ENCODE measurements around the gene CNTLN.

The CNTLN gene

DNA sequence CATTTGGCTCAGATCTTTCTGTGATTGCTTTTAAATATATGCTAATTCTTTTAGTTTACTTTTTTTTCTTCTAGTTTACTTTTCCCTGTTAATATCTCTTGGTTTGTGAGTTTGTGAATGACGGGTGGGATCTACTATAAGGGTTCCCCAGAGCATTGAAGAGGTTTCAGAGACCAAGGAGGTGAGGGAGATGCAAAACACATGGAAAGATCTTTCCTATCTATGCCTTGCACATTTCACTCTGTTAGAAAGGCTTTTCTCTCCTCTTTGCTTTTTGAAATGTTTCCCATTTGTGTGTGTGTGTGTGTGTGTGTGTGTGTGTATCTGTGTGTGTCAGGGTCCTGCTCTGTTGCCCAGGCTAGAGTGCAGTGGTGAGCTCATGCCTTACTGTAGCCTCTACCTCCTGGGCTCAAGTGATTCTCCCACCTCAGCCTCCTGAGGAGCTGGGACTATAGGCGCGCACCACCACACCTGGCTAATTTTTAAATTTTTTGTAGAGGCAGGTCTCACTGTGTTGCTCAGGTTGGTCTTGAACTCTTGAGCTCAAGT is 50.7 kb downstream of the CNTLN start:
- Histone ChIP-seq H3K4me1 (peaks cover 6% of the 10 kb centered on the region), H3K4me2 (no peak overlapping the region), H3K36me3 (no peaks in the 10 kb centered on the region), H3K9ac (no peak overlapping the region), H3K27ac (no peak overlapping the region), H3K4me3 (no peak overlapping the region), H4K20me1 (no peaks in the 10 kb centered on the region), H3K27me3 (no peaks in the 10 kb centered on the region), H3K9me3 (no peaks in the 10 kb centered on the region)
- TF ChIP-seq Cebpa-rat (IDR thresholded peaks at IDR 0.05) = no peak

DNA sequence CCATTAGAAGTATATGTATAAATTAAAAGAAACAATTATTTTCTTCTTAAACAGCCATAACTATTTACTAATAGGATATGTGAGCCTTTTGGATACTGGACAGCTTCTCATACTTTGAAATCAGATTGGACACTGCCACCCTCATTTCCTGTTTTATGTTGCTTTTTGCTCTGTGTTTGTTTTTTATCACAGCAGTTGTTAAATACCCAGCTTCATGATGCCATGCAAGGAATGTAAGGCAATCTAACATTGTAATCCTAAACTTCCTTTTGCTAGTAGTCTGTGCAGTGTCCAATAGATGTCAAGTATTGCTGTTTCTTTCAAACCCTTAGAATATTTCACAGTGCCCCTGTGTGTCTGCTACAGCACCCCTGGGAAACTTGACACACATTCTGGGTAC is 56.2 kb downstream of the CNTLN start:
- no peak overlapping the region for H3K9ac ChIP-seq
- peaks cover 31% of the 10 kb centered on the region for H3K9me3 ChIP-seq
- H3K4me2 ChIP-seq = no peak overlapping the region
- H3K4me3 ChIP-seq = no peak overlapping the region
- TF ChIP-seq Cebpa-rat (IDR thresholded peaks at IDR 0.05) = no peak
- no peaks in the 10 kb centered on the region for H4K20me1 ChIP-seq
- peaks cover 17% of the 10 kb centered on the region for H3K36me3 ChIP-seq
- no peak overlapping the region for H3K27ac ChIP-seq
- no peaks in the 10 kb centered on the region for H3K4me1 ChIP-seq
- no peaks in the 10 kb centered on the region for H3K27me3 ChIP-seq

DNA sequence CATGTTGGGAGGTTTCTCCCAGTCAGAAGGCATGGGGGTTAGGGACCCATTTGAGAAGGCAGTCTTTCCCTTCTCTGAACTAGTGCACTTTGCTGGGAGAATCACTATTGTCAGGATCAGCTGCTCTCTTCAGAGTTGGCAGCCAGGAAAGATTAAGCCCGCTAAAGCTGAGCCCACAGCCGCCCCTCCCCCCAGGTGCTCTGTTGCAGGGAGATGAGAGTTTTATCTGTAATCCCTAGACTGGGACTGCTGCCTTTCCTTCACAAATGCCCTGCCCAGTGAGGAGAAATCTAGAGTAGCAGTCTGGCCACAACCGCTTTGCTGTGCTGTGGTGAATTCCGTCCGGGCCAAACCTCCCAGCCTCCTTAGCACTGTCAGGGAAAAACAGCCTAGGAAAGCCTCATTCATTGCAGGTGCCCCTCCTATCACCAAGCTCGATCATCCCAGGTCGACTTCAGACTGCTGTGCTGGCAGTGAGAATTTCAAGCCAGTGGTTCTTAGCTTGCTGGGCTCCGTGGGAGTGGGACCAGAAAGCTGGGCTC is 69.8 kb downstream of the CNTLN start:
- no peaks in the 10 kb centered on the region for H3K4me1 ChIP-seq
- H3K36me3 ChIP-seq = peaks cover 29% of the 10 kb centered on the region
- no peak for TF ChIP-seq Cebpa-rat (IDR thresholded peaks at IDR 0.05)
- no peak overlapping the region for H3K27ac ChIP-seq
- peaks cover 86% of the 10 kb centered on the region for H3K9me3 ChIP-seq
- no peak overlapping the region for H3K4me2 ChIP-seq
- no peaks in the 10 kb centered on the region for H4K20me1 ChIP-seq
- no peaks in the 10 kb centered on the region for H3K27me3 ChIP-seq
- H3K4me3 ChIP-seq = no peak overlapping the region
- H3K9ac ChIP-seq = no peak overlapping the region

DNA sequence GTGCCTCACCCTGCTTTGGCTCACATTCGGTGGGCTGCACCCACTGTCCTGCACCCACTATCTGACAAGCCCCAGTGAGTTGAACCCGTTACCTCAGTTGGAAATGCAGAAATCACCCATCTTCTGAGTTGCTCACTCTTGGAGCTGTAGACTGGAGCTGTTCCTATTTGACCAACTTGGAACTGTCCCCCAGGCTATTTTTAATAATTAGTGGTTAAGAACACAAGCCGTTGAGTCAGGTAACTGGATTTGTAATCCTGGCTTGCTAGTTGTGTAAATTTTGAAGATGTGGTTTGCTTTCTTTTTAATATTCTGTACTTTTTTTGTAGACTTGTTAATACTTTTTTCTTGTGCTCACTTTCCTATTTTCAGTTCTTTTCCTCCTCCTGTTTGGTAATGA is 81.2 kb downstream of the CNTLN start:
- Histone ChIP-seq H3K4me1 (peaks cover 42% of the 10 kb centered on the region), H3K4me3 (no peak overlapping the region), H3K9ac (no peak overlapping the region), H4K20me1 (0 out of 2 replicates have a peak, but pooled peaks cover 10% of the 10 kb centered on the region), H3K9me3 (peaks cover 30% of the 10 kb centered on the region), H3K4me2 (peak overlapping the region; percentile 66), H3K27ac (peak overlapping the region; percentile 26; the same call in 1 of the 2 replicates), H3K27me3 (no peaks in the 10 kb centered on the region), H3K36me3 (no peaks in the 10 kb centered on the region)
- TF ChIP-seq Cebpa-rat (IDR thresholded peaks at IDR 0.05) = no peak

DNA sequence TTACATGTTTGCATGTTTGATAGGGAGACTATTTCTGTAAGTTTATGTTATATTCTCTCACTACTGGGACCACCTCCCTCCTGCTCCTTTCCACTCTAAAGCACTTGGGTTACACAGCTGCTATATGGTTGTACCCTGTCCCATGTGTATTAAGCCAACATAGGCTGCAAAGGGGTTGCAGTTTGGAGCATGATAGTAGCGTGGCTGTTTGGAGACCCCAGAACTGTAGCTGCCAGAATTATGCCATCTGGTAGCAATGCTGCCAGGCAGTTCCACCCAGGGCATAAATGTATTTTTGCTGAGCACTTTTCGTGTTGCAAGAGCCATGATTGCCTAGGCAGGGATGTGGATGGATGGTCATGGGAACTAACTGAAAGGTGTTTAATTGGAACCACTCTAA is 81.8 kb downstream of the CNTLN start:
- H4K20me1 ChIP-seq = 0 out of 2 replicates have a peak, but pooled peaks cover 10% of the 10 kb centered on the region
- H3K4me2 ChIP-seq = peak overlapping the region; percentile 66
- no peak overlapping the region for H3K4me3 ChIP-seq
- peaks cover 29% of the 10 kb centered on the region for H3K9me3 ChIP-seq
- no peak overlapping the region for H3K9ac ChIP-seq
- H3K27me3 ChIP-seq = no peaks in the 10 kb centered on the region
- no peak for TF ChIP-seq Cebpa-rat (IDR thresholded peaks at IDR 0.05)
- peaks cover 42% of the 10 kb centered on the region for H3K4me1 ChIP-seq
- no peaks in the 10 kb centered on the region for H3K36me3 ChIP-seq
- H3K27ac ChIP-seq = no peak overlapping the region

DNA sequence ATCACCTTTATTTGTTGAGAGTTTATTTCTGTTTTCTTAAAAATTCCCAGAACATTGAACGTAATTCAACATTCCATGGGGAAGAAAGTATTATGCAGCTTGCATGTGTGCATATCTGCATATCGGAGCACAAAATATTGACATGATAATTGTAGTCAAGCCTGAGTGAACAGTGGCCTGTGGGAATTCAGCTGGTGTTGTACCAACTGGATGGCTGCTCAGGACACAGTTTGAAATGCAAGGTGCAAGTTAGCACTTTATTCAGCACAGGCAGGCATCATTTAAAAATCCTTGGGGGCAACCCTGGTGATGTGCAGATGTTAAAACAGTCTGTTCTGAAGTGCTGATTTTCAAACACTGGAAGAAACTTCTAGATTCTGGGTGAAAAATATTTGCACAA is 82.4 kb downstream of the CNTLN start:
- TF ChIP-seq Cebpa-rat (IDR thresholded peaks at IDR 0.05) = no peak
- H3K4me3 ChIP-seq = no peak overlapping the region
- 0 out of 2 replicates have a peak, but pooled peaks cover 10% of the 10 kb centered on the region for H4K20me1 ChIP-seq
- H3K4me1 ChIP-seq = peaks cover 42% of the 10 kb centered on the region
- H3K27me3 ChIP-seq = no peaks in the 10 kb centered on the region
- H3K36me3 ChIP-seq = no peaks in the 10 kb centered on the region
- peak overlapping the region; percentile 66 for H3K4me2 ChIP-seq
- H3K27ac ChIP-seq = no peak overlapping the region
- H3K9ac ChIP-seq = no peak overlapping the region
- H3K9me3 ChIP-seq = peaks cover 35% of the 10 kb centered on the region

DNA sequence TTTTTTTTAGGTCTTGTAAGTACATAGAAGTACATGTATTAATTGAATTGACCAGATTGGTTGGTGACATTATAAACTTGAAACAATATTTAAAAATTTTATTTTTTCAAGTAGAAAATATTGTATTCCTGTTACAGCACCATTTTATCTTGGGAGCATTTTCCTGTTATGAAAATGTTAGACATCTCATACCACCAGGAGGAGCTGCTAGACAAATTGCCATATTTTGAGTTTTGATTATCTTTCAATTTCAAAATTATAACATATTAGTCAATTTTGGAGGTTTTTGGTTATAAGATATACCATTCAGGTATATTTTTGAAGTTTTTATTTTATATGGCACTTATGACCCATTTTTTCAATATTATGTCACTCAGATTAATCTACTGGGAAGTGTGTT is 84.4 kb downstream of the CNTLN start:
- Histone ChIP-seq H3K4me2 (no peak overlapping the region), H4K20me1 (0 out of 2 replicates have a peak, but pooled peaks cover 10% of the 10 kb centered on the region), H3K27ac (no peak overlapping the region), H3K4me3 (no peak overlapping the region), H3K4me1 (peaks cover 42% of the 10 kb centered on the region), H3K9me3 (peaks cover 29% of the 10 kb centered on the region), H3K9ac (no peak overlapping the region), H3K27me3 (no peaks in the 10 kb centered on the region), H3K36me3 (no peaks in the 10 kb centered on the region)
- no peak for TF ChIP-seq Cebpa-rat (IDR thresholded peaks at IDR 0.05)

DNA sequence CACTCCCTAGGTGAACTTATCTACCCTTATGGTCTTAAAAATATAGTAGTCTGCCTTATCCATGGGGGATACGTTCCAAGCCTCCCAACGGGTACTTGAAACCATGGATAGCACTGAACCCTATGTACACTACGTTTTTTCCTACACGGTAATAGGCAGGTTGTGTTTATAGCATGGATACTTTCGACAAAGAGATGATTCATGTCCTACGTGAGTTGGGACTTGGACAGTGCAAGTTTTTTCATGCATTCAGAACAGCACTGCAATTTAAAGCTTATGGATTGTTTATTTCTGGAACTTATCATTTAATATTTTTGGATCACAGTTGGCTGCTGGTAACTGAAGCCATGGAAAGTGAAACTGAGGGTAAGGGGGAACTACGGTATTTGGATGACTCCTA is 88.1 kb downstream of the CNTLN start:
- H4K20me1 ChIP-seq = no peaks in the 10 kb centered on the region
- H3K9ac ChIP-seq = no peak overlapping the region
- H3K9me3 ChIP-seq = peaks cover 15% of the 10 kb centered on the region
- H3K27me3 ChIP-seq = no peaks in the 10 kb centered on the region
- TF ChIP-seq Cebpa-rat (IDR thresholded peaks at IDR 0.05) = no peak
- H3K27ac ChIP-seq = no peak overlapping the region
- no peak overlapping the region for H3K4me2 ChIP-seq
- H3K4me1 ChIP-seq = peaks cover 14% of the 10 kb centered on the region
- H3K4me3 ChIP-seq = no peak overlapping the region
- H3K36me3 ChIP-seq = peaks cover 7% of the 10 kb centered on the region; the same call in 1 of the 2 replicates

DNA sequence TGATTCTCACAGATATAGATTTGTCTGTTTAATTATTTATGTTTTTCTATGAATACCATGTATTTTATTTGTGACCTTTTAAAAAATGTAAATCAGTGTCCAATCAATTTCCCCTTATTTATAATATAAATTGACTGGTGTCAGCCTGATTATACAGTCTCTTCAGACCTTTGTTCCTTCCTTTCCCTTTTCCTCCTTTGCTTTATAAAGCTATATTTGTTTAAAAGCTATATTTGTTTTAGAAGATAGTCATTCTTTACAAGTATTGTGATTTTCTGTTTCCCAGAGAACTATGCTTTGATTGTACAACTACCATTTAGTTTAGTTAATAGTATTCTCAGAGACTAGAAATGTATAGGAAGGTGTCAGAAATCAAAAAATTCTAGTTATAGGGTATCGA is 90.6 kb downstream of the CNTLN start:
- H3K4me3 ChIP-seq = no peak overlapping the region
- H3K9me3 ChIP-seq = peaks cover 24% of the 10 kb centered on the region
- no peak overlapping the region for H3K9ac ChIP-seq

DNA sequence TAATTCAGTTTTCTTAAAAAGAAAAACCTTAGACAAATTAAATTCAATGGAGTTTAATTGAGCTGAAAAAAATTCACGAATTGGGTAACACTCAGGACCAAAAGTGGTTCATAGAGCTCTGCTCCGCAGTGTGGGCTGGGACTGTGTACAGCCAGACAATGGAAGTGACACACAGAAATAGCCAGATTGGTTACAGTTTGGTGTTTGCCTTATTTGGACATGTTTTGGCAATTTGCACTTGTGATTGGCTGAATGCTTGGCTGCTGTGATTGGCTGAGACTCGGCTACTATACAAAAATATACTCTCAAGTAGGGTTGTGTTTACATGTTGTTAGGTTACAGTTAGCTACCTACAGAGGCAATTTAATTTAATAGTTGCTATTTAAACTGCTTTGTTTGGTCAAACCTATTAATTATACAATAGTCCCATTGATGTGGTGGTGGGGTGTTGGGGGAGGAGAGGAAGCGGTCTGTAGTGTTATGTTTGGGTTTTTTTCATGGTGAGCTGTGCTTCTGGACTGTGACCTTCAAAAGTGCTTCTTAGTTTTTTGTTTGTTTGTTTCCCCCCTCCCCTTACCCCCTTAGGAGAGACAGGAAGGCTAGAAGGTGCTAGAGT is 95.2 kb downstream of the CNTLN start:
- H3K27ac ChIP-seq = no peak overlapping the region
- H3K4me1 ChIP-seq = no peaks in the 10 kb centered on the region

More for the DNA sequence above, 90.6 kb downstream of the CNTLN start:
- H3K27ac ChIP-seq = no peak overlapping the region
- no peaks in the 10 kb centered on the region for H3K4me1 ChIP-seq
- peaks cover 7% of the 10 kb centered on the region; the same call in 1 of the 2 replicates for H3K36me3 ChIP-seq
- TF ChIP-seq Cebpa-rat (IDR thresholded peaks at IDR 0.05) = no peak
- H4K20me1 ChIP-seq = no peaks in the 10 kb centered on the region
- H3K27me3 ChIP-seq = no peaks in the 10 kb centered on the region
- H3K4me2 ChIP-seq = no peak overlapping the region

More for the DNA sequence above, 95.2 kb downstream of the CNTLN start:
- Histone ChIP-seq H3K36me3 (peaks cover 7% of the 10 kb centered on the region; the same call in 1 of the 2 replicates), H3K4me3 (no peak overlapping the region), H3K9me3 (peaks cover 11% of the 10 kb centered on the region; the same call in 1 of the 2 replicates), H3K9ac (no peak overlapping the region), H3K4me2 (no peak overlapping the region), H3K27me3 (no peaks in the 10 kb centered on the region), H4K20me1 (no peaks in the 10 kb centered on the region)
- no peak for TF ChIP-seq Cebpa-rat (IDR thresholded peaks at IDR 0.05)

Measured in BLaER1 (cell line).